A549 (cell line): ENCODE measurements around the gene COL16A1. TPM values are rescaled to one million over a fixed set of nuclear protein-coding genes. Genes with fewer than 3 reads are reported as not detected.

Source experiments
- ATAC-seq, 2 experiments: fragments of 200-7000 bp in 1 of 2; fragments of >200 bp in 1 of 2; cut with Nextera tagmentation in 1 of 2; cut with Tn5 transposase in 1 of 2; 3 replicates each; pipeline versions ENCODE4 v1.8.0 to v1.9.1; 2018 to 2020; ENCODE audit warnings: mild to moderate bottlenecking in 1 of 2, moderate library complexity in 1 of 2
- CTCF ChIA-PET: fragments of 300-600 bp; sonication (Branson Sonifier 250); formaldehyde crosslinking; extraction: SDS; loops from one replicate; lab custom pipeline; 2021; ENCODE audit warnings: antibody characterized with exemption, inconsistent platforms; lab: Yijun Ruan, JAX
- POLR2A ChIA-PET: fragments of 350-600 bp; formaldehyde crosslinking; extraction: SDS; loops from one replicate; lab custom pipeline; 2021; ENCODE audit warnings: antibody characterized with exemption, inconsistent platforms; lab: Yijun Ruan, JAX
- DNase-seq, 2 experiments: peaks; one replicate each; pipeline versions ENCODE4 v3.0.0 to v3.0.0-alpha.2; 2011 to 2016; ENCODE audit warnings: low read depth in 1 of 2, low spot score in 1 of 2
- FAIRE-seq: peaks from 2 replicates; lab custom pipeline; 2011; peaks lifted over from hg19 to GRCh38; lab: Jason Lieb, UNC
- H3K27ac ChIP-seq, 2 experiments: fragments of >200 bp; sonication (Bioruptor Twin); formaldehyde crosslinking; 3 replicates each; pipeline ENCODE4 v1.5.1; 2016 to 2017
- H3K4me1 ChIP-seq: fragments of >200 bp; sonication (Bioruptor Twin); formaldehyde crosslinking; 3 replicates; pipeline ENCODE4 v1.6.1; 2016
- H3K4me2 ChIP-seq: fragments of >200 bp; sonication (Bioruptor Twin); formaldehyde crosslinking; 3 replicates; pipeline ENCODE4 v1.6.1; 2016
- H3K4me3 ChIP-seq: fragments of >200 bp; sonication (Bioruptor Twin); formaldehyde crosslinking; 3 replicates; pipeline ENCODE4 v1.5.1; 2016
- H3K9me3 ChIP-seq: fragments of >200 bp; sonication (Bioruptor Twin); formaldehyde crosslinking; 3 replicates; pipeline ENCODE4 v1.6.1; 2016
- ATOH8 ChIP-seq: fragments of 250-450 bp; sonication (Bioruptor Pico); IDR thresholded peaks from 2 replicates; pipeline ENCODE4 v1.5.0; 2020; ENCODE audit warnings: low read depth, mild to moderate bottlenecking, moderate library complexity
- BHLHE40 ChIP-seq: IDR thresholded peaks from 2 replicates; pipeline ENCODE4 v1.6.1; 2012; ENCODE audit warnings: low read depth, low read length, inconsistent platforms
- CBX2 ChIP-seq: fragments of 200-600 bp; sonication (generic); IDR thresholded peaks from 2 replicates; pipeline ENCODE4 v1.6.1; 2016; ENCODE audit warnings: low read depth, mild to moderate bottlenecking, borderline replicate concordance
- CBX8 ChIP-seq: fragments of 200-600 bp; sonication (generic); IDR thresholded peaks from 2 replicates; pipeline ENCODE4 v1.6.1; 2016
- CHD2 ChIP-seq: fragments of 150-350 bp; IDR thresholded peaks from 2 replicates; pipeline ENCODE4 v1.6.1; 2014; ENCODE audit warnings: low read length; ENCODE audit not compliant: partially characterized antibody
- CHD4 ChIP-seq: fragments of 200-600 bp; sonication (generic); IDR thresholded peaks from 2 replicates; pipeline ENCODE4 v1.6.1; 2016; ENCODE audit warnings: antibody characterized with exemption, mild to moderate bottlenecking, borderline replicate concordance
- CTCF ChIP-seq: fragments of >200 bp; sonication (Bioruptor Twin); formaldehyde crosslinking; IDR thresholded peaks from 3 replicates; pipeline ENCODE4 v1.5.1; 2016
- E2F6 ChIP-seq: IDR thresholded peaks from 2 replicates; pipeline ENCODE4 v1.6.1; 2012; ENCODE audit warnings: low read depth, borderline replicate concordance
- EHF ChIP-seq: fragments of 250-450 bp; sonication (Bioruptor Pico); IDR thresholded peaks from 2 replicates; pipeline ENCODE4 v1.5.0; 2020; ENCODE audit warnings: mild to moderate bottlenecking
- EHMT2 ChIP-seq: fragments of 200-600 bp; sonication (generic); IDR thresholded peaks from 2 replicates; pipeline ENCODE4 v1.6.1; 2016; ENCODE audit warnings: antibody characterized with exemption, low read depth, mild to moderate bottlenecking, moderate library complexity
- ELK1 ChIP-seq: fragments of 150-350 bp; IDR thresholded peaks from 2 replicates; pipeline ENCODE4 v1.6.1; 2014; ENCODE audit warnings: low read depth, mild to moderate bottlenecking, low read length
- ESRRA ChIP-seq: fragments of 150-350 bp; IDR thresholded peaks from 2 replicates; pipeline ENCODE4 v1.6.1; 2014; ENCODE audit warnings: mild to moderate bottlenecking, low read length, borderline replicate concordance
- HOXA7 ChIP-seq: fragments of 250-450 bp; sonication (Bioruptor Pico); IDR thresholded peaks from 2 replicates; pipeline ENCODE4 v1.5.0; 2020; ENCODE audit warnings: mild to moderate bottlenecking, moderate library complexity
- JUN ChIP-seq, 2 experiments: fragments of >200 bp; sonication (Bioruptor Twin); formaldehyde crosslinking; IDR thresholded peaks; 2 replicates in 1 of 2; 3 replicates in 1 of 2; pipeline ENCODE4 v1.6.1; 2016 to 2017
- KDM5A ChIP-seq: fragments of 200-600 bp; sonication (generic); IDR thresholded peaks from 2 replicates; pipeline ENCODE4 v1.6.1; 2016; ENCODE audit warnings: antibody characterized with exemption, mild to moderate bottlenecking
- MAX ChIP-seq: IDR thresholded peaks from 2 replicates; pipeline ENCODE4 v1.6.1; 2012
- POLR2AphosphoS2 ChIP-seq: conservative IDR thresholded peaks from 2 replicates; pipeline ENCODE4 v1.6.1; 2012; ENCODE audit warnings: low read length, improper control_type of control experiment, inconsistent platforms
- RAD21 ChIP-seq, 2 experiments: fragments of >200 bp in 1 of 2; sonication (Bioruptor Twin) in 1 of 2; formaldehyde crosslinking in 1 of 2; IDR thresholded peaks in 1 of 2; conservative IDR thresholded peaks in 1 of 2; 2 replicates in 1 of 2; 3 replicates in 1 of 2; pipeline ENCODE4 v1.6.1; 2012 to 2018; ENCODE audit warnings: inconsistent platforms in 1 of 2
- RARB ChIP-seq: fragments of 250-450 bp; sonication (Bioruptor Pico); IDR thresholded peaks from 2 replicates; pipeline ENCODE4 v1.8.0; 2021; ENCODE audit warnings: mild to moderate bottlenecking, moderate library complexity
- RCOR1 ChIP-seq: fragments of 150-350 bp; IDR thresholded peaks from 2 replicates; pipeline ENCODE4 v1.6.1; 2014; ENCODE audit warnings: antibody characterized with exemption, low read length, low read depth
- SMC3 ChIP-seq: fragments of >200 bp; sonication (Bioruptor Twin); formaldehyde crosslinking; IDR thresholded peaks from 3 replicates; pipeline ENCODE4 v1.6.1; 2018; ENCODE audit warnings: inconsistent platforms
- TFCP2L1 ChIP-seq: fragments of 250-450 bp; sonication (Bioruptor Pico); IDR thresholded peaks from 2 replicates; pipeline ENCODE4 v1.5.0; 2021; ENCODE audit warnings: mild to moderate bottlenecking
- TP53 ChIP-seq: fragments of 250-450 bp; sonication (Bioruptor Pico); IDR thresholded peaks from 2 replicates; pipeline ENCODE4 v1.5.0; 2021; ENCODE audit warnings: mild to moderate bottlenecking, moderate library complexity
- ZFP36 ChIP-seq: fragments of 450-650 bp; IDR thresholded peaks from 2 replicates; pipeline ENCODE4 v1.6.1; 2014; ENCODE audit warnings: borderline replicate concordance; ENCODE audit not compliant: partially characterized antibody
- ZNF302 ChIP-seq: fragments of 250-450 bp; sonication (Bioruptor Pico); IDR thresholded peaks from 2 replicates; pipeline ENCODE4 v1.9.0; 2021; ENCODE audit warnings: inconsistent platforms, mild to moderate bottlenecking, moderate library complexity
- WGBS: methylation state at CpG from one replicate; pipeline ENCODE4 v1.1.6; 2017; ENCODE audit errors: missing lambda C conversion rate; 5-methylcytosine and 5-hydroxymethylcytosine counted together
- polyA plus RNA-seq, 4 experiments: library from polyadenylated mRNA; depleted of rRNA in 3 of 4; stranded (reverse); fragments of >200 nt; fragmentation: RNase III in 1 of 4; extraction: RNeasy Plus Mini Kit Qiagen cat#74134 plus additional on column Dnase treatment in 1 of 4; gene quantifications; 2 replicates in 3 of 4; 3 replicates in 1 of 4; pipeline ENCODE4 v1.2.3, GENCODE V29; 2011 to 2017

The COL16A1 gene
- polyA plus RNA-seq, 2 of the 4 experiments (the other 2 are of a cell fraction): 1.4 to 8.1 TPM

GRCh38 chr1:31639543-31639942 is 64.3 kb downstream of the COL16A1 start:
- ChIA-PET CTCF (interaction anchor here (0.6 kb wide), 1 partner anchor 21 kb away, joined by 3 read pairs; no protein-coding TSS in a partner anchor), POLR2A (interaction anchor here (0.6 kb wide), 1 partner anchor 366 kb away, joined by 3 read pairs; no protein-coding TSS in a partner anchor)
- no peak for ATAC-seq
- no peak overlapping the region for H3K4me3 ChIP-seq
- FAIRE-seq: no peak
- peak overlapping the region in 1 of 2 experiments; percentile 35; a peak in 2 of 6 replicates for H3K27ac ChIP-seq
- no peaks in the 10 kb centered on the region for H3K9me3 ChIP-seq
- 60% methylated on average over 5 of the region's 5 CpGs for WGBS
- H3K4me2 ChIP-seq: no peak overlapping the region
- DNase-seq: no peak
- no peak for TF ChIP-seq JUN (IDR thresholded peaks at IDR 0.05)
- TF ChIP-seq POLR2AphosphoS2: no peak
- no peak for TF ChIP-seq MAX
- no peak for TF ChIP-seq ZFP36
- TF ChIP-seq EHMT2: no peak
- TF ChIP-seq CBX2: no peak
- no peak for TF ChIP-seq CBX8
- no peak for TF ChIP-seq CTCF
- TF ChIP-seq KDM5A: no peak
- TF ChIP-seq HOXA7: no peak
- TF ChIP-seq CHD4: no peak
- no peak for TF ChIP-seq CHD2
- TF ChIP-seq E2F6: no peak
- no peak for TF ChIP-seq RAD21 (conservative IDR thresholded peaks at IDR 0.05 in 1 of 2, IDR thresholded peaks at IDR 0.05 in 1 of 2)
- no peak for TF ChIP-seq TFCP2L1
- TF ChIP-seq RARB (CRISPR knock-in tag): no peak
- no peak for TF ChIP-seq ESRRA
- no peak for TF ChIP-seq RCOR1
- peaks cover 21% of the 10 kb centered on the region for H3K4me1 ChIP-seq

- Histone ChIP-seq H3K27ac (no peak overlapping the region), H3K4me1 (peaks cover 13% of the 10 kb centered on the region), H3K9me3 (no peaks in the 10 kb centered on the region)
- CTCF ChIA-PET: interaction anchor here (0.6 to 1.4 kb wide), 5 partner anchors 10 to 77 kb away, joined by 3 to 6 read pairs (median 4); no protein-coding TSS in a partner anchor
- 77% methylated on average over 5 of the region's 5 CpGs for WGBS
- no peak for TF ChIP-seq CBX8
- no peak for TF ChIP-seq EHMT2
- no peak for TF ChIP-seq BHLHE40
- no peak for TF ChIP-seq ELK1
- no peak for TF ChIP-seq ZNF302 (CRISPR knock-in tag)
- TF ChIP-seq TP53 (CRISPR knock-in tag): no peak
- no peak for TF ChIP-seq EHF (CRISPR knock-in tag)
- TF ChIP-seq JUN (IDR thresholded peaks at IDR 0.05): no peak
- no peak for TF ChIP-seq SMC3
- TF ChIP-seq MAX: no peak
- TF ChIP-seq CTCF: no peak
- no peak for TF ChIP-seq ATOH8 (CRISPR knock-in tag)
- TF ChIP-seq, all 56 proteins: peak for 0
- FAIRE-seq (no peak), DNase-seq (no peak), ATAC-seq (no peak)
- POLR2A ChIA-PET: no interaction called here
- Histone ChIP-seq H3K4me2 (no peak overlapping the region), H3K4me3 (no peak overlapping the region)
Observed at GRCh38 chr1:31637915-31638673, 65.7 kb downstream of the COL16A1 start.
